GM23338 (cell line): ENCODE measurements around the gene TMED10. TPM values are rescaled to one million over a fixed set of nuclear protein-coding genes. Genes with fewer than 3 reads are reported as not detected.

ENCODE experiments used
- ATAC-seq: fragments of 200-7000 bp; cut with Tn5 transposase; 3 replicates; pipeline ENCODE4 v1.9.1; 2020
- DNase-seq: peaks from one replicate; pipeline ENCODE4 v3.0.0-alpha.2; 2015; ENCODE audit warnings: low spot score
- H2AFZ ChIP-seq: fragments of 200-600 bp; sonication (generic); 2 replicates; pipeline ENCODE4 v1.8.0; 2016; ENCODE audit warnings: antibody characterized with exemption, mild to moderate bottlenecking, moderate library complexity
- H3F3A ChIP-seq: fragments of 200-600 bp; sonication (generic); replicated peaks from 2 replicates; pipeline ENCODE4 v1.8.0; 2017; ENCODE audit warnings: antibody characterized with exemption, mixed run types, low read depth
- H3K27ac ChIP-seq: fragments of 200-600 bp; sonication (generic); 2 replicates; pipeline ENCODE4 v1.6.1; 2016; ENCODE audit warnings: low read depth
- H3K27me3 ChIP-seq: fragments of 200-600 bp; sonication (generic); 2 replicates; pipeline ENCODE4 v1.8.0; 2016; ENCODE audit warnings: mild to moderate bottlenecking, mixed run types, moderate library complexity; ENCODE audit not compliant: insufficient read depth
- H3K36me3 ChIP-seq: fragments of 200-600 bp; sonication (generic); 2 replicates; pipeline ENCODE4 v1.8.0; 2016; ENCODE audit warnings: mild to moderate bottlenecking; ENCODE audit not compliant: insufficient read depth
- H3K4me1 ChIP-seq: fragments of 200-600 bp; sonication (generic); 2 replicates; pipeline ENCODE4 v1.8.0; 2016; ENCODE audit warnings: mild to moderate bottlenecking, moderate library complexity; ENCODE audit not compliant: insufficient read depth
- H3K4me2 ChIP-seq: fragments of 200-600 bp; sonication (generic); 2 replicates; pipeline ENCODE4 v1.7.1; 2017; ENCODE audit warnings: mixed run types
- H3K4me3 ChIP-seq: fragments of 200-600 bp; sonication (generic); 2 replicates; pipeline ENCODE4 v1.6.1; 2016; ENCODE audit warnings: mixed run types
- H3K79me2 ChIP-seq: fragments of 200-600 bp; sonication (generic); replicated peaks from 2 replicates; pipeline ENCODE4 v1.8.0; 2017; ENCODE audit warnings: mild to moderate bottlenecking; ENCODE audit not compliant: insufficient read depth
- H3K9me2 ChIP-seq: fragments of 200-600 bp; sonication (generic); 2 replicates; pipeline ENCODE4 v1.8.0; 2017; ENCODE audit not compliant: insufficient read depth
- H4K20me1 ChIP-seq: fragments of 200-600 bp; sonication (generic); replicated peaks from 2 replicates; pipeline ENCODE4 v1.8.0; 2017; ENCODE audit warnings: mild to moderate bottlenecking; ENCODE audit not compliant: insufficient read depth
- H3K27ac Mint-ChIP-seq: 2 replicates; pipeline ENCODE4 v1.8.0; 2020; ENCODE audit warnings: inconsistent platforms, mild to moderate bottlenecking, moderate library complexity, mixed read lengths
- H3K27me3 Mint-ChIP-seq: 3 replicates; pipeline ENCODE4 v1.8.0; 2022; ENCODE audit warnings: low read depth, mild to moderate bottlenecking, moderate library complexity, mixed read lengths, inconsistent platforms; ENCODE audit not compliant: insufficient read depth, poor library complexity
- H3K36me3 Mint-ChIP-seq: 3 replicates; pipeline ENCODE4 v1.8.0; 2021; ENCODE audit warnings: low read depth, mild to moderate bottlenecking, inconsistent platforms, moderate library complexity, mixed read lengths
- H3K4me1 Mint-ChIP-seq: 3 replicates; pipeline ENCODE4 v1.8.0; 2020; ENCODE audit warnings: mild to moderate bottlenecking, inconsistent platforms, mixed read lengths
- H3K4me3 Mint-ChIP-seq: 3 replicates; pipeline ENCODE4 v1.8.0; 2021; ENCODE audit warnings: moderate library complexity, mild to moderate bottlenecking, inconsistent platforms, mixed read lengths
- H3K9me3 Mint-ChIP-seq: 3 replicates; pipeline ENCODE4 v1.8.0; 2020; ENCODE audit warnings: moderate library complexity, mild to moderate bottlenecking, inconsistent platforms, mixed read lengths
- EZH2 ChIP-seq: fragments of 200-600 bp; sonication (generic); IDR thresholded peaks from one replicate; pipeline ENCODE4 v1.8.0; 2017; ENCODE audit warnings: antibody characterized with exemption, mild to moderate bottlenecking, low read depth; ENCODE audit not compliant: unreplicated experiment
- NANOG ChIP-seq: IDR thresholded peaks from 2 replicates; pipeline ENCODE4 v1.6.1; 2016; ENCODE audit warnings: antibody characterized with exemption, borderline replicate concordance
- polyA plus RNA-seq: library from polyadenylated mRNA; unstranded; fragments of >200 nt; fragmentation: Nextera tagmentation; extraction: Ambion mirVana; gene quantifications from 2 replicates; pipeline ENCODE4 v1.2.1, GENCODE V29; 2016
- total RNA-seq: library from RNA; depleted of rRNA; stranded (reverse); fragments of >200 nt; shearing (Covaris generic); gene quantifications from 2 replicates; pipeline ENCODE4 v1.2.3, GENCODE V29; 2014
- TF ChIP-seq, protein P1 (sequence below): fragments of 250-450 bp; sonication (Bioruptor Pico); IDR thresholded peaks from 2 replicates; pipeline ENCODE4 v1.5.0; 2020; ENCODE audit warnings: mild to moderate bottlenecking, moderate library complexity
- TF ChIP-seq, protein P2 (sequence below), 2 experiments: fragments of 200-600 bp in 1 of 2; sonication (generic) in 1 of 2; conservative IDR thresholded peaks; 2 replicates each; pipeline versions ENCODE4 v1.5.1 to v1.6.1; 2016 to 2017; ENCODE audit warnings: antibody characterized with exemption in 2 of 2, low read depth in 2 of 2, mild to moderate bottlenecking in 2 of 2, moderate library complexity in 1 of 2

Gene TMED10
- total and polyA plus RNA-seq, 2 experiments from 2014 or later: 180 to 196 TPM

DNA sequence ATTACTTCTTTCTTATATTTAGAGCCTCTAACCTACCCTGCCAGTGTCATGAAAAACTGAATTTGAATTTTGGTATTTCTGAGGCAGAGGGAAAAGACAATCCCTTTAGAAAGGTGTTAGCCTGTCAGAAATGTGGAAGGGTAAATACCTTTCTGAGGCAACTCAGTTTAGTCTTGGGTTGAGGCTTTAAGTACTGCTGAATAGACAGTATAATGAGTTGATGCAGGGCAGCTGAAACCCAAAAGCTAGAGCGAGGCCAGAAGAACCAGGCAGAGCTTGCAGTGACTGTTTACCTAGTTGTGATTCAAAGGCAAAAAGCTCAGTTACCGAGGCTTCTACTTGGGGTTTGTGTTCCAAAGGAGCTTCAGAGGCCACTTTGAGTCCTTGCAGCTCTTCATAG is 88.3 kb downstream of the TMED10 start (continued):
- TF ChIP-seq EZH2: no peak
- TF ChIP-seq, protein P1, sequence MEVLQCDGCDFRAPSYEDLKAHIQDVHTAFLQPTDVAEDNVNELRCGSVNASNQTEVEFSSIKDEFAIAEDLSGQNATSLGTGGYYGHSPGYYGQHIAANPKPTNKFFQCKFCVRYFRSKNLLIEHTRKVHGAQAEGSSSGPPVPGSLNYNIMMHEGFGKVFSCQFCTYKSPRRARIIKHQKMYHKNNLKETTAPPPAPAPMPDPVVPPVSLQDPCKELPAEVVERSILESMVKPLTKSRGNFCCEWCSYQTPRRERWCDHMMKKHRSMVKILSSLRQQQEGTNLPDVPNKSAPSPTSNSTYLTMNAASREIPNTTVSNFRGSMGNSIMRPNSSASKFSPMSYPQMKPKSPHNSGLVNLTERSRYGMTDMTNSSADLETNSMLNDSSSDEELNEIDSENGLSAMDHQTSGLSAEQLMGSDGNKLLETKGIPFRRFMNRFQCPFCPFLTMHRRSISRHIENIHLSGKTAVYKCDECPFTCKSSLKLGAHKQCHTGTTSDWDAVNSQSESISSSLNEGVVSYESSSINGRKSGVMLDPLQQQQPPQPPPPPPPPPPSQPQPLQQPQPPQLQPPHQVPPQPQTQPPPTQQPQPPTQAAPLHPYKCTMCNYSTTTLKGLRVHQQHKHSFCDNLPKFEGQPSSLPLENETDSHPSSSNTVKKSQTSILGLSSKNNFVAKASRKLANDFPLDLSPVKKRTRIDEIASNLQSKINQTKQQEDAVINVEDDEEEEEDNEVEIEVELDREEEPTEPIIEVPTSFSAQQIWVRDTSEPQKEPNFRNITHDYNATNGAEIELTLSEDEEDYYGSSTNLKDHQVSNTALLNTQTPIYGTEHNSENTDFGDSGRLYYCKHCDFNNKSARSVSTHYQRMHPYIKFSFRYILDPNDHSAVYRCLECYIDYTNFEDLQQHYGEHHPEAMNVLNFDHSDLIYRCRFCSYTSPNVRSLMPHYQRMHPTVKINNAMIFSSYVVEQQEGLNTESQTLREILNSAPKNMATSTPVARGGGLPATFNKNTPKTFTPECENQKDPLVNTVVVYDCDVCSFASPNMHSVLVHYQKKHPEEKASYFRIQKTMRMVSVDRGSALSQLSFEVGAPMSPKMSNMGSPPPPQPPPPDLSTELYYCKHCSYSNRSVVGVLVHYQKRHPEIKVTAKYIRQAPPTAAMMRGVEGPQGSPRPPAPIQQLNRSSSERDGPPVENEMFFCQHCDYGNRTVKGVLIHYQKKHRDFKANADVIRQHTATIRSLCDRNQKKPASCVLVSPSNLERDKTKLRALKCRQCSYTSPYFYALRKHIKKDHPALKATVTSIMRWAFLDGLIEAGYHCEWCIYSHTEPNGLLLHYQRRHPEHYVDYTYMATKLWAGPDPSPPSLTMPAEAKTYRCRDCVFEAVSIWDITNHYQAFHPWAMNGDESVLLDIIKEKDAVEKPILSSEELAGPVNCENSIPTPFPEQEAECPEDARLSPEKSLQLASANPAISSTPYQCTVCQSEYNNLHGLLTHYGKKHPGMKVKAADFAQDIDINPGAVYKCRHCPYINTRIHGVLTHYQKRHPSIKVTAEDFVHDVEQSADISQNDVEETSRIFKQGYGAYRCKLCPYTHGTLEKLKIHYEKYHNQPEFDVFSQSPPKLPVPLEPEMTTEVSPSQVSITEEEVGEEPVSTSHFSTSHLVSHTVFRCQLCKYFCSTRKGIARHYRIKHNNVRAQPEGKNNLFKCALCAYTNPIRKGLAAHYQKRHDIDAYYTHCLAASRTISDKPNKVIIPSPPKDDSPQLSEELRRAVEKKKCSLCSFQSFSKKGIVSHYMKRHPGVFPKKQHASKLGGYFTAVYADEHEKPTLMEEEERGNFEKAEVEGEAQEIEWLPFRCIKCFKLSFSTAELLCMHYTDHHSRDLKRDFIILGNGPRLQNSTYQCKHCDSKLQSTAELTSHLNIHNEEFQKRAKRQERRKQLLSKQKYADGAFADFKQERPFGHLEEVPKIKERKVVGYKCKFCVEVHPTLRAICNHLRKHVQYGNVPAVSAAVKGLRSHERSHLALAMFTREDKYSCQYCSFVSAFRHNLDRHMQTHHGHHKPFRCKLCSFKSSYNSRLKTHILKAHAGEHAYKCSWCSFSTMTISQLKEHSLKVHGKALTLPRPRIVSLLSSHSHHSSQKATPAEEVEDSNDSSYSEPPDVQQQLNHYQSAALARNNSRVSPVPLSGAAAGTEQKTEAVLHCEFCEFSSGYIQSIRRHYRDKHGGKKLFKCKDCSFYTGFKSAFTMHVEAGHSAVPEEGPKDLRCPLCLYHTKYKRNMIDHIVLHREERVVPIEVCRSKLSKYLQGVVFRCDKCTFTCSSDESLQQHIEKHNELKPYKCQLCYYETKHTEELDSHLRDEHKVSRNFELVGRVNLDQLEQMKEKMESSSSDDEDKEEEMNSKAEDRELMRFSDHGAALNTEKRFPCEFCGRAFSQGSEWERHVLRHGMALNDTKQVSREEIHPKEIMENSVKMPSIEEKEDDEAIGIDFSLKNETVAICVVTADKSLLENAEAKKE (CRISPR knock-in tag): no peak

DNA sequence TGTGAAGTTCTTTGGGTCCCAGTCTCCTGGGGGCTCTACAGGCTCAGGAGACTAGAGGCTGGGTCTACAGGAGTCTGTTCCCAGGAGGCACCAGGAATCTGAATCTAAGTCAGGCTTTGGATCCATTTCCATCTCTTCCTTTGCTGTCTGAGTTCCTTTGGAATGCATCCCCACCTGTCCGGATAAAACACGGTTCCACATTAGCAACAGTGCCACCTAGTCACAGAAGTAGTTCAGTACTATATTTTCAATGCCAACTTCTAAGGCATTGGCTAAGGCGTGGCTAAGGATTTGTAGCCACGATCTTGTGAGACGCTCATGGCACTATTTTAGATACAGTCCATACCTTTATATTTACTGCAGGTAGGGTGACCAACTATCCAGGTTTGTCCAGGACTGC is 91.9 kb downstream of the TMED10 start:
- H3K4me3 ChIP-seq: no peak overlapping the region
- H3K4me3 Mint-ChIP-seq: no peak overlapping the region
- no peak overlapping the region for H3K27ac Mint-ChIP-seq
- H3K27me3 ChIP-seq: no peaks in the 10 kb centered on the region
- no peak overlapping the region for H2AFZ ChIP-seq
- H3K4me1 Mint-ChIP-seq: no peaks in the 10 kb centered on the region
- H3K36me3 Mint-ChIP-seq: peaks cover 56% of the 10 kb centered on the region; the same call in 2 of the 3 replicates
- H3K4me2 ChIP-seq: no peak overlapping the region
- ATAC-seq (no peak), DNase-seq (no peak)
- H3K36me3 ChIP-seq: peaks cover 26% of the 10 kb centered on the region
- 0 out of 2 replicates have a peak, but pooled peaks cover 3% of the 10 kb centered on the region for H3F3A ChIP-seq
- TF ChIP-seq, protein P2, sequence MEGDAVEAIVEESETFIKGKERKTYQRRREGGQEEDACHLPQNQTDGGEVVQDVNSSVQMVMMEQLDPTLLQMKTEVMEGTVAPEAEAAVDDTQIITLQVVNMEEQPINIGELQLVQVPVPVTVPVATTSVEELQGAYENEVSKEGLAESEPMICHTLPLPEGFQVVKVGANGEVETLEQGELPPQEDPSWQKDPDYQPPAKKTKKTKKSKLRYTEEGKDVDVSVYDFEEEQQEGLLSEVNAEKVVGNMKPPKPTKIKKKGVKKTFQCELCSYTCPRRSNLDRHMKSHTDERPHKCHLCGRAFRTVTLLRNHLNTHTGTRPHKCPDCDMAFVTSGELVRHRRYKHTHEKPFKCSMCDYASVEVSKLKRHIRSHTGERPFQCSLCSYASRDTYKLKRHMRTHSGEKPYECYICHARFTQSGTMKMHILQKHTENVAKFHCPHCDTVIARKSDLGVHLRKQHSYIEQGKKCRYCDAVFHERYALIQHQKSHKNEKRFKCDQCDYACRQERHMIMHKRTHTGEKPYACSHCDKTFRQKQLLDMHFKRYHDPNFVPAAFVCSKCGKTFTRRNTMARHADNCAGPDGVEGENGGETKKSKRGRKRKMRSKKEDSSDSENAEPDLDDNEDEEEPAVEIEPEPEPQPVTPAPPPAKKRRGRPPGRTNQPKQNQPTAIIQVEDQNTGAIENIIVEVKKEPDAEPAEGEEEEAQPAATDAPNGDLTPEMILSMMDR (conservative IDR thresholded peaks at IDR 0.05; ENCODE audit: low read depth in 2 of 2): peak; percentile 15 to 36; a peak in 2 of 4 replicates
- no peak for TF ChIP-seq NANOG
- H3K79me2 ChIP-seq: no peaks in the 10 kb centered on the region
- H3K4me1 ChIP-seq: no peaks in the 10 kb centered on the region
- no peaks in the 10 kb centered on the region for H3K9me3 Mint-ChIP-seq
- H3K9me2 ChIP-seq: no peaks in the 10 kb centered on the region
- H4K20me1 ChIP-seq: 0 out of 2 replicates have a peak, but pooled peaks cover 6% of the 10 kb centered on the region
- H3K27me3 Mint-ChIP-seq: peaks cover 2% of the 10 kb centered on the region
- no peak overlapping the region for H3K27ac ChIP-seq
